Measurements from ENCODE around the gene RAB36.

Gene RAB36

DNA sequence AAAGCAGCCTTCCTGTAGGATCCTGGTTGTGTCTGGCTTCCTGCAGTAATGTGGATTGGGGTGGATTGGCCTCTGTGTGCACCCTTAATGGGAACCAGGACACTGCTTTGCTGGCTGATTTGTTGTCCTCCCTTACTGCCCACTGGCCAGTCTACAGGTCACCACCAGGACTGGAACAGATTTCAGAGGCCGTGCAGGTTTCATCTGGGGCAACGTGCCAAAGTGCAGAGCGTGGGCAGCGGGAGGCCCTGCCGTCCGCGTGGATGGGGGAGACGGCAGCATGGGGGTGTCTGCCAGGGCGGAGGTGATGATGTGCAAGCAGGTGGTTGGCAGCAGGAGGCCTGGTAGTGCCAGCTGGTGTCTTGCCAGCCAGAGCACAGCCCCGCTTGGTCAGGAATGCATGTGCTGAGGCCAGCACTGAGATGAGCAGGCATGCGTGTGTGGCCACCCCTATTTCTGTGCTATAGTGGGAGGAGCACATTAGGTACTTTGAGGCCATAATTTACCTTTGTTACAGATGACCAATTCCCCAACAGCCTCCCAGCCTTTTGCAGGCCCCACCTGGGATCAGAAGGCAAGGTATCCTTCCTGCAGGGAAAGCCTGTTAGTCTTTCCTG lies 59.4 kb downstream of the RAB36 start:
- TF ChIP-seq, protein P1, sequence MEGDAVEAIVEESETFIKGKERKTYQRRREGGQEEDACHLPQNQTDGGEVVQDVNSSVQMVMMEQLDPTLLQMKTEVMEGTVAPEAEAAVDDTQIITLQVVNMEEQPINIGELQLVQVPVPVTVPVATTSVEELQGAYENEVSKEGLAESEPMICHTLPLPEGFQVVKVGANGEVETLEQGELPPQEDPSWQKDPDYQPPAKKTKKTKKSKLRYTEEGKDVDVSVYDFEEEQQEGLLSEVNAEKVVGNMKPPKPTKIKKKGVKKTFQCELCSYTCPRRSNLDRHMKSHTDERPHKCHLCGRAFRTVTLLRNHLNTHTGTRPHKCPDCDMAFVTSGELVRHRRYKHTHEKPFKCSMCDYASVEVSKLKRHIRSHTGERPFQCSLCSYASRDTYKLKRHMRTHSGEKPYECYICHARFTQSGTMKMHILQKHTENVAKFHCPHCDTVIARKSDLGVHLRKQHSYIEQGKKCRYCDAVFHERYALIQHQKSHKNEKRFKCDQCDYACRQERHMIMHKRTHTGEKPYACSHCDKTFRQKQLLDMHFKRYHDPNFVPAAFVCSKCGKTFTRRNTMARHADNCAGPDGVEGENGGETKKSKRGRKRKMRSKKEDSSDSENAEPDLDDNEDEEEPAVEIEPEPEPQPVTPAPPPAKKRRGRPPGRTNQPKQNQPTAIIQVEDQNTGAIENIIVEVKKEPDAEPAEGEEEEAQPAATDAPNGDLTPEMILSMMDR (IDR thresholded peaks at IDR 0.05; ENCODE audit: extremely low read depth, missing control alignments), result no peak
- no peak for DNase-seq (ENCODE audit: low spot score)

- TF ChIP-seq, protein P1 (IDR thresholded peaks at IDR 0.05; ENCODE audit: extremely low read depth, missing control alignments), result no peak
- no peak for DNase-seq (ENCODE audit: low spot score)
Observed at GRCh38 chr22:23205339-23206049, 60.2 kb downstream of the RAB36 start.

DNA sequence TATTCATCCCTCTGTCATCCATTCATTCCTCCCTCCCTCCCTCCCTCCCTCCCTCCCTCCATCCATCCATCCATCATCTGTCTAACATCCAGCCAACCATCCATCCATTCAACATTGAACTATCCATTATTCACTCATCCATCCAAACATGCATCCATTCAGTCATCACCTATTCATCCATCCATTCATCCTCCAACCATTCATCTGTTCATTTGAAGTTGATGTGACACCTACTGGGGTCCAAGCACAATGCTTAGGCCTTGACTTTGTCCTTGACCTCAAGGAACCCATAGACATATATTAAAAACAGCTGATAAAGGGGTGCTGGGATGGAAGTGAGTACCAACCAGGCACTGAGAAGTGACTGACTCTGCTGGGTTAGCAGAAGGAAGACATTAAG lies 61.6 kb downstream of the RAB36 start:
- TF ChIP-seq, protein P1 (IDR thresholded peaks at IDR 0.05; ENCODE audit: extremely low read depth, missing control alignments), result no peak
- no peak for DNase-seq (ENCODE audit: low spot score)

DNA sequence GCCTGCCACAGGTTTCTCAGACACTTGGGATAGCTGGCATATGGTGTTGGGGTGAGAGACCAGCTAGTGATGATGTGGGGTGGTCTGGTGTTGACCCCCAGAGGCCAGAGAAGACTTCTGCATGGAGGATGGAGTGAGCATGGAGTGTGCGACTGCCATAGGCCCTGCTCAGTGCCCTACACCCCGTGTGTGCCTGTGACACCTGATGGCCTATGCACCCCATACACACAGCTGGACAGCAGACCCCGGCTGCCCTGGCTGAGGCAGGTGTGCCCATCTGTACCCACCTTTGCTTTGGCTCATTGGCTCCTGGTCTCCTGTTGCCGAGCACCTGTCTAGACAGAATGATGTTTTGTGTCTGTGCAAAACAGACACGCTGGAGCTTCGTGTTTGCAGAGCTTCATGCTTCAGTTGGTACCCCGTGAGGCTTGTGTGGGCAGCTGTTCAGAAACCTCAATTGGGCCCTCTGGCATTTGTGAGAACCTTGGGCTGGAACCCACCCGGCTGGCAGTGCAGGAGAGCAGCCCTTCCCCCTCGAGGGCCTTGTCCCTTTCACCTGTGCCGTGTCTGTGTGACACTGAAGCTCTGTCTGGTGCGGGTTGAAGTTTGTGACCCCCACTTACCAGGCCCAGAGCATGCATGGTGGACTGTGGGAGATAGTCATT lies 62.6 kb downstream of the RAB36 start:
- no peak for DNase-seq (ENCODE audit: low spot score)
- TF ChIP-seq, protein P1 (IDR thresholded peaks at IDR 0.05; ENCODE audit: extremely low read depth, missing control alignments), result no peak

GRCh38 chr22:23210428-23211170 lies 65.3 kb downstream of the RAB36 start:
- DNase-seq (ENCODE audit: low spot score), result no peak
- TF ChIP-seq, protein P1 (IDR thresholded peaks at IDR 0.05; ENCODE audit: extremely low read depth, missing control alignments), result no peak

DNA sequence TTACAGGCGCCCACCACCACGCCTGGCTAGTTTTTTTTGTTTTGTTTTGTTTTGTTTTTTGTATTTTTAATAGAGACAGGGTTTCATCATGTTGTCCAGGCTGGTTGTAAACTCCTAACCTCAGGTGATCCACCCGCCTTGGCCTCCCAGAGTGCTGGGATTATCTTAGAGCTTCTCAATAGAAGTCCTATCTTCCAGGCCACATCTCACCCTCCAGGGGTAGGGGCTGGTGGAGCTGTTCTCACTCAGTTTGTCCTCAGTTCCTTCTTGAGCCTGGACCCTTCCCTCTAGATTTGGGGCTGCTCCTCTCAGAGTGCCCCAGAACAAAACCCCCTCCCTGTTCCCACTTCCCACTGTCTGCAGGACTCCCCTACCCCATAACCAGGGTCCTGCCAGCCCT lies 66.3 kb downstream of the RAB36 start:
- DNase-seq (ENCODE audit: low spot score), result no peak
- TF ChIP-seq, protein P1 (IDR thresholded peaks at IDR 0.05; ENCODE audit: extremely low read depth, missing control alignments), result no peak
